Activated naive CD8-positive, alpha-beta T cell treated with anti-CD3 and anti-CD28 coated beads, Interleukin-2, amount 50 U/mL, for 24 hours (primary cell): Measurements from ENCODE around the gene SLCO1B3.

Source experiments
- ATAC-seq: fragments of 150-1000 bp; cut with Tn5 transposase; one replicate; pipeline ENCODE4 v1.10.0; 2021
- DNase-seq: peaks from one replicate; pipeline ENCODE4 v3.0.0; 2021
- H3K27ac Mint-ChIP-seq: one replicate; pipeline ENCODE4 v1.8.0; 2021; ENCODE audit warnings: mild to moderate bottlenecking, mixed read lengths
- H3K27me3 Mint-ChIP-seq: one replicate; pipeline ENCODE4 v1.8.0; 2021; ENCODE audit warnings: mixed read lengths
- H3K36me3 Mint-ChIP-seq: one replicate; pipeline ENCODE4 v1.8.0; 2021; ENCODE audit warnings: low read depth, mixed read lengths
- H3K4me1 Mint-ChIP-seq: one replicate; pipeline ENCODE4 v1.8.0; 2021; ENCODE audit warnings: mixed read lengths
- H3K4me3 Mint-ChIP-seq: one replicate; pipeline ENCODE4 v1.8.0; 2021; ENCODE audit warnings: mild to moderate bottlenecking, moderate library complexity, mixed read lengths
- H3K9me3 Mint-ChIP-seq: one replicate; pipeline ENCODE4 v1.8.0; 2021; ENCODE audit warnings: mixed read lengths

SLCO1B3 gene

DNA sequence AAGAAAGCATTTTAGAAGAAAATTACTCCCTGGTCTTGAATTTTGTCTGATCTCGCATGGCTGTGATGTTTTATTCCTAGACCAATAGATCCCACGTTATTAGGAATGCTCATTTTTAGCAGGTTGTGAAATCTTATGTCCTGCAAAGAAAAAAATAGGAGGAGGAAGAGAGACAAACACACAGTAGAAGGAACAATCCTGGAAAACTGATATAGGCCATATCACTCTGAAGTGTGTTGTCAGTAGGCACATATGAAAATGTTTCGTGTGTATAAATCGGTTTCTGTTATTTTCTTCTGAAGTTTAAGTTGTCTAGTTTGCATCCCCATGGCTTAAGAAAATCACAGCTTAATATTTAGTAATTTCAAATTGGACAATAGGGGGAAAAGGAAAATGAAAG is 12.4 kb downstream of the SLCO1B3 start:
- H3K36me3 Mint-ChIP-seq, result no peaks in the 10 kb centered on the region
- no peak overlapping the region for H3K4me3 Mint-ChIP-seq
- H3K27ac Mint-ChIP-seq, result no peak overlapping the region
- H3K27me3 Mint-ChIP-seq, result no peaks in the 10 kb centered on the region
- ATAC-seq (no peak), DNase-seq (no peak)
- peaks cover 5% of the 10 kb centered on the region for H3K9me3 Mint-ChIP-seq
- H3K4me1 Mint-ChIP-seq, result no peaks in the 10 kb centered on the region

DNA sequence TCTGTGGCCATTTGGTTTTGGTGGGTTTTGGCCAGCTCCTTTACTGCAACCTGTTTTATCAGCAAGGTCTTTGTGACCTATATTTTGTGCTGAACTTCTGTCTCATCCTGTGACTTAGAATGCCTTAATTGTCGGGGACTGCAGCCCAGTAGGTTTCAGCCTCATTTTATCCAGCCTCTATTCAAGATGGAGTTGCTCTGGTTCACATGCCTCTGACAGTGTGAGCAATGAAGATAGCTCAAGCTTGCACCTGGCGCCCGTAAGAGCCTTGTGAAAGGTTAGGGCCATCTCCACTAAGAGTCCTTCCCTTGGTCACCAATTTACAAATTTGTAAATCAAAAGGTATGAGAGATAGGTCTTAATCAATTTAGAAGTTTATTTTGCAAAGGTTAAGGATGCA is 19.4 kb downstream of the SLCO1B3 start:
- Mint-ChIP-seq H3K27ac (no peak overlapping the region), H3K9me3 (no peaks in the 10 kb centered on the region), H3K4me3 (no peak overlapping the region), H3K36me3 (no peaks in the 10 kb centered on the region), H3K4me1 (no peaks in the 10 kb centered on the region), H3K27me3 (no peaks in the 10 kb centered on the region)
- DNase-seq (no peak), ATAC-seq (no peak)

DNA sequence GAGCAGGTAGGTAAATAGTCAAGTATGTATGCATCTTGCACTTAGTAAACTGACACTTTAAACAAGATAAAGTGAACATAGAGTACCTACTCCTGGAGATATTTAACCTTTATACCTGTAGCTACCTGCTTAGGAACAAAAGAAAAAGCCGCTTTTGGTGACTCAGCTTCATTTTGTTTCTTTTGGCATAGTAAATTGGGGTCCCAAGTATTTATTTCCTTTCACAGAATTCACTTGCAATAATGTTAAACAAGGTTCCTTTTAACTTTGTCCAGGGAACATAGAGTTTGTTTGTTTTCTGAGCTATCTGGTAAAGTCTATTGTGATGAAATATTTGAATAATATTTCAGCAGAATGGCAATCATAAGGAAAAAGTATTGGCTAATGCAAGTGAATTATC is 20.0 kb downstream of the SLCO1B3 start:
- H3K27ac Mint-ChIP-seq, result no peak overlapping the region
- no peaks in the 10 kb centered on the region for H3K4me1 Mint-ChIP-seq
- DNase-seq (no peak), ATAC-seq (no peak)
- no peaks in the 10 kb centered on the region for H3K27me3 Mint-ChIP-seq
- peaks cover 3% of the 10 kb centered on the region for H3K9me3 Mint-ChIP-seq
- H3K36me3 Mint-ChIP-seq, result no peaks in the 10 kb centered on the region
- no peak overlapping the region for H3K4me3 Mint-ChIP-seq

DNA sequence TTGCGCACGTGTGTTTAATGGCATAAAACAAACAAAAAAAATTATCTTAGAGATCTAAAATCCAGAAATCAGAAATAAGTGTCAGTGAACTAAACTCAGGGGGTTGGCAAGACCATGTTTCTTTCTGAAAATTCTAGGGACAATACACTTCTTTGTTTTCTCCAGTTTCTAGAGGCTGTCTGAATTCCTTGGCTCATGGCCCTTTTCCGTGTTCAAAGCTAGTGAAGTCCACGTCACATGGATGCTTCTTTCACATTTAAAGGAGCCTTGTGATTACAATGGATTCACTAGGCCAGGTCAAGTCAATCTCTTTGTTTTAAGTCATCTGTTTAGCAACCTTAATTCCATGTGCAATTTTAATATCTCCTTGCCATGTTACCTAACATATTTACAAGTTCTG is 22.4 kb downstream of the SLCO1B3 start:
- H3K36me3 Mint-ChIP-seq, result no peaks in the 10 kb centered on the region
- peaks cover 7% of the 10 kb centered on the region for H3K9me3 Mint-ChIP-seq
- H3K4me3 Mint-ChIP-seq, result no peak overlapping the region
- ATAC-seq (no peak), DNase-seq (no peak)
- no peaks in the 10 kb centered on the region for H3K27me3 Mint-ChIP-seq
- H3K27ac Mint-ChIP-seq, result no peak overlapping the region
- H3K4me1 Mint-ChIP-seq, result no peaks in the 10 kb centered on the region

DNA sequence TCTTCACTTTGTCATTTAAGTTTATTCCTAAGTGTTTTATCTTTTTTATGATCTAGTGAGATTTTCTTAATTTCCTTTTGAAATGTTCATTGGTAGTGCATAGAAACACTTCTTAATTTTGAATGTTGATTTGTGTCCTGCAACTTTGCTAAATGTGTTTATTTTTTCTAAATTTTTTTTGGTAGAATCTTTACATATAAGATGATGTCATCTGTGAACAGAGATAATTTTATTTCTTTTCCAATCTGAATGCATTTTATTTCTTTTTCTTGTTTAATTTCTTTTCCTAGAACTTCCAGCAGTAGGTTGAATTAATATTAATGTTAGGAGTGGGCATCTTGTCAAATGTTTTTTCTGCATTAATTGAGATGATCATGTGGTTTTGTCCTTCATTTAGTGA is 42.1 kb downstream of the SLCO1B3 start:
- DNase-seq, result no peak
- H3K4me3 Mint-ChIP-seq, result no peak overlapping the region
- no peak overlapping the region for H3K27ac Mint-ChIP-seq
- H3K27me3 Mint-ChIP-seq, result no peaks in the 10 kb centered on the region
- no peaks in the 10 kb centered on the region for H3K4me1 Mint-ChIP-seq
- no peaks in the 10 kb centered on the region for H3K36me3 Mint-ChIP-seq
- no peak for ATAC-seq
- peaks cover 12% of the 10 kb centered on the region for H3K9me3 Mint-ChIP-seq

DNA sequence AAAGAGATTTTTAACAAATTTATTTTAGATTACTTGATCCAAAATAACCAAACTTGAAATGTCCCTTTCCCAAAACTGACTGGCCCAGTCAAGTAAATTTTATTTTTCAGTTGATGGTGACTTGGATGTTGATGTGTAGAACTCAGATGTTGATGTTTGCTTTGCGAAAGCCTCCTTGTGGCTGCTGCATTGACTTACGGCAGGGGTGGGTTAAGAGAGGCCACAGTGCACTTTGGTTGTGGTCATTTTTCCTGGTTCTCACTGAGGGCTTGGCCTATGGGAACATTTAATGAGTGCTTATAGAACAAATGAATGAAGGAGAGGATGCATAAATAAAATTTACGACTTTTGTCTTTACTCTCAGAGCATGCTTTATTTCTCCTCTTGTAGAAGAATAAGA is 52.6 kb downstream of the SLCO1B3 start:
- ATAC-seq (no peak), DNase-seq (no peak)
- Mint-ChIP-seq H3K27ac (no peak overlapping the region), H3K36me3 (no peaks in the 10 kb centered on the region), H3K4me1 (no peaks in the 10 kb centered on the region), H3K4me3 (no peak overlapping the region), H3K9me3 (no peaks in the 10 kb centered on the region), H3K27me3 (no peaks in the 10 kb centered on the region)

DNA sequence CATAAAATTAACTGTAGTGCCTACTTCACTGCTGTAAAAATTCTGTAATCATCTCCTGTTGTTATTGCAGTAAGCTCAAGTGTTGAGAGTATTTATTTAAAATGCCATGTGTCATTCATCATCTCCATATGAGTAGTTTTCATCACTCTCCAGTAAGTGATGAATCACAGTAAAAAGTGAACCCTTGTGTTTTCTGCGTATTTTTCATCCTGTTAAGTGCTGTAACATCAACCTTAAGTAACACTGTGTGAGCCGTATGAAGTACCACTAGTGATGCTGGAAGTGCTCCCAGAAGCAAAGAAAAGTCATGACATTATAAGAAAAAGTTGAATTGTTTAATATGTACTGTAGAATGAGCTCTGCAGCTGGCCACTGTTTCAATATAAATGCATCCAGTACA is 55.4 kb downstream of the SLCO1B3 start:
- Mint-ChIP-seq H3K4me3 (no peak overlapping the region), H3K4me1 (no peaks in the 10 kb centered on the region), H3K27ac (no peak overlapping the region), H3K36me3 (no peaks in the 10 kb centered on the region), H3K27me3 (no peaks in the 10 kb centered on the region), H3K9me3 (no peaks in the 10 kb centered on the region)
- DNase-seq (no peak), ATAC-seq (no peak)

DNA sequence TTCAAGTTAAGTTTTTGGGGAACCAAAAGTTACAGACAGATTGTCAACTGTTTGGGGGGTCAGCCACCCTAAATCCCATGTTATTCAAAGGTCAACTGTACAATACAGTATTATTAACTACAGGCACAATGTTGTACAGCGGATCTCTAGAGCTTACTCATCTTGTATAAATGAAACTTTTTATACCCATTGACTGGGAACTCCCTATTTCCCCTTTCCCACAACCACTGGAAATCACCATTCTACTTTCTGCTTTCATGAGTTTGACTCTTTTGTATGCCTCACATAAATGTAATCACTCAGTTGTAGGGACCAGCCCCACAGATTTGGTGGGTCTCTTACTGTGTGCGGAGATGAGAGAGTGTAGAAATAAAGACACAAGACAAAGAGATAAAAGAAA is 57.8 kb downstream of the SLCO1B3 start:
- H3K4me1 Mint-ChIP-seq, result no peaks in the 10 kb centered on the region
- ATAC-seq (no peak), DNase-seq (no peak)
- no peaks in the 10 kb centered on the region for H3K9me3 Mint-ChIP-seq
- H3K27me3 Mint-ChIP-seq, result no peaks in the 10 kb centered on the region
- H3K4me3 Mint-ChIP-seq, result no peak overlapping the region
- no peaks in the 10 kb centered on the region for H3K36me3 Mint-ChIP-seq
- H3K27ac Mint-ChIP-seq, result no peak overlapping the region

DNA sequence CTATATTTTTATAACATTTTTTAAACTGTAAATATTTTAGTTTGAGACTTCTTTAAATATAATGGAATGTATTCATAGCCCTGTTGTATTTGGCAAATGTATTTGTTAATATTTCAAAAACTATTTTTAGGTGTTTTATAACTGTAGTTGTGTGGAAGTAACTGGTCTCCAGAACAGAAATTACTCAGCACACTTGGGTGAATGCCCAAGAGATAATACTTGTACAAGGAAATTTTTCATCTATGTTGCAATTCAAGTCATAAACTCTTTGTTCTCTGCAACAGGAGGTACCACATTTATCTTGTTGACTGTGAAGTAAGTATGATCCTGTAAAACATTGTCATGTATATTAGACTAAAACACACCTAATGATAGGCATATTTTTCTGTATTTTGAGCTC is 72.8 kb downstream of the SLCO1B3 start:
- H3K27ac Mint-ChIP-seq, result no peak overlapping the region
- H3K9me3 Mint-ChIP-seq, result peaks cover 9% of the 10 kb centered on the region
- no peaks in the 10 kb centered on the region for H3K4me1 Mint-ChIP-seq
- no peak overlapping the region for H3K4me3 Mint-ChIP-seq
- DNase-seq, result no peak
- ATAC-seq, result no peak
- H3K27me3 Mint-ChIP-seq, result no peaks in the 10 kb centered on the region
- no peaks in the 10 kb centered on the region for H3K36me3 Mint-ChIP-seq

DNA sequence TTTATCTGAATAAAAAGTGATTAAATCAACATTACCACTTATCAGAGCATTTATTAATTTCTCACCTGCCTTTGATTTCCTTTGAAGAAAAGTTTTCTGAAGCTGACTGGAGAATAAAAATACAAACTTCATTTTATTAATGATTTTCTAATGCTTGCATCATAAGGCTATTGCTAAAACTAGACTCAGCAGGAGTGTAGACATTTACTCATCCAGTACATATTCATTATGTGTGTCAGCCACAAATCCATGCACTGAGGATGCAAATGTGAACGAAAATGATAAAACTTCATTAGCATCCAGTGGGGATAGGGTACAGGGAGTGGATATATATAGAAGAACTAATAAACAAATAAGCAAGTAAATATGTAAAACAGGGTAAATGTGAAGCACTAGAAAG is 74.6 kb downstream of the SLCO1B3 start:
- no peak for DNase-seq
- no peaks in the 10 kb centered on the region for H3K36me3 Mint-ChIP-seq
- ATAC-seq, result no peak
- no peaks in the 10 kb centered on the region for H3K27me3 Mint-ChIP-seq
- no peaks in the 10 kb centered on the region for H3K4me1 Mint-ChIP-seq
- H3K27ac Mint-ChIP-seq, result no peak overlapping the region
- no peak overlapping the region for H3K4me3 Mint-ChIP-seq
- H3K9me3 Mint-ChIP-seq, result peaks cover 15% of the 10 kb centered on the region

DNA sequence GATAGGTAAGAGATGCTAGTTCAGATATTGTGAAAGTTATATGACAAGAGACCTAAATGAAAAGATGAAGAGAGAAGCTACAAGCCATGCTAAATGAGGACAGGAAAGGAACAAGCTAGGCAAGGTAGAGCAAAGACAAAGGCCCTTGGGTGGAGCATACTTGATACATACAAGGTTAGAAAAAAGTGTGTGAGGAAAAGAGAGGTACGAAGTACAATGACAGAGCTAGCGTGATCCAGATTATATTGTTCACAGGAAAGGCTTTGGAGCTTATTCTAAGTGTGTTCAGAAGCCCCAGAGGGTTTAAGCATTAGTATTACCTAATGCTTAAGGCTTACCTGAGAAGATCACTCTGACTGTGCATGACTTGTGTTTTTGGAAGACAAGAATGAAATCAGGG is 75.0 kb downstream of the SLCO1B3 start:
- no peak overlapping the region for H3K27ac Mint-ChIP-seq

DNA sequence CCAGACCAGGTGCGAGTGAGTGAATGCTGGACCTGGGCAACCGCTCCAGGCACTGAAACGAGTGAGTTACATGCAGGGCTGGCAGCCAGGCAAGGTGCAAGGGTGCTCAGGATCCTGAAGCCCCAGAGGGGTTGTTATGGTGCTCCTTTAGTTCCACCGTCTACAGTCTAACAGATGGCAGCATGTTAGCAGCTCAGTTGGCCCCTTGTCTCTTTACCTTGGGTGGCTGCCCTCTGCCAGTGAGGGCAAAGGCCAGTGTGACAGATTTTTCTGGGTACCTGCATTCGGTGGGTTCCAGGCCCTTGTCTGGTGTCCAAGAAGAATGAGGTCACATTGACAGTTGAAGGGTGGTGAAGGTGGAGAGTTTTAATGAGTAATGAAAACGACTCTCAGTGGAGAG is 106.8 kb downstream of the SLCO1B3 start:
- Mint-ChIP-seq H3K9me3 (peaks cover 1% of the 10 kb centered on the region), H3K27ac (no peak overlapping the region), H3K4me1 (no peaks in the 10 kb centered on the region), H3K36me3 (no peaks in the 10 kb centered on the region), H3K27me3 (no peaks in the 10 kb centered on the region), H3K4me3 (no peak overlapping the region)
- no peak for ATAC-seq
- no peak for DNase-seq

More for the DNA sequence above, 75.0 kb downstream of the SLCO1B3 start:
- Mint-ChIP-seq H3K27me3 (no peaks in the 10 kb centered on the region), H3K36me3 (no peaks in the 10 kb centered on the region), H3K4me1 (no peaks in the 10 kb centered on the region), H3K4me3 (no peak overlapping the region), H3K9me3 (peaks cover 15% of the 10 kb centered on the region)
- DNase-seq (no peak), ATAC-seq (no peak)

DNA sequence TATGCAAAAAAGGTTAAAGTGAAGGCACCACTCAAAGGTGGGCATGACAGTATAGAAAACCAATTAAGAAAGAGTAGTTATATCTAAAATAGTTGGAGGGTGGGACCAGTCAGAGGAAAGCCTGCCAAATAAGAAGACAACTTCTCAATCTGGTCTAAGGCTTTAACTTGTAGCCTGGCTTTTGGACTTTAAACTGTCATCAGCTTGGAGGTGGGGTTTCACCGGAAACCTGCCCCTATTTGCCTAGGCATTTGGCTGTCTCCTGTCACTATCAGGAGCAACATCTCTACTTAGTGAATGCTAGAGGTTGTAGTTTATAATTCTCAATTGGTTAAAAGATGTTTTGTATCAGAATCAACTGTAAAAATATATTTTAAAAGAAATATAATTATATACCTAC is 107.3 kb downstream of the SLCO1B3 start:
- no peak for DNase-seq
- no peak for ATAC-seq
- H3K4me1 Mint-ChIP-seq, result no peaks in the 10 kb centered on the region
- H3K27me3 Mint-ChIP-seq, result no peaks in the 10 kb centered on the region
- no peak overlapping the region for H3K27ac Mint-ChIP-seq
- peaks cover 3% of the 10 kb centered on the region for H3K9me3 Mint-ChIP-seq
- H3K4me3 Mint-ChIP-seq, result no peak overlapping the region
- no peaks in the 10 kb centered on the region for H3K36me3 Mint-ChIP-seq

DNA sequence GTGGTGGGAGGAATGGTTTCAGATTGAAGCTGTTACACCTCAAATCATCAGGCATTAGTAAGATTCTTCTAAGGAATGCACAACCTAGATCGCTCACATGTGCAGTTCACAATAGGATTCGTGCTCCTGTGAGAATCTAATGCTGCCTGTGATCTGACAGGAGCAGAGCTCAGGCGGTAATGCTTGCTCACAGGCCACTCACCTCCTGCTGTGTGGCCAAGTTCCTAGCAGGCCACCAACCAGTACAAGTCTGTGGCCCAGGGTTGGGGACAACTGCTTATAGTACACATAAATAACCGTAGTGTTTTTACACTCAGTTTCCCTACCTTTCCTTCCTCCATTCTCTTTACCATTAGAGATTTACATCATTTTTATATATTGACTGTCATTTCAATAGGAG is 121.4 kb downstream of the SLCO1B3 start:
- ATAC-seq, result no peak
- no peak for DNase-seq
- Mint-ChIP-seq H3K9me3 (peaks cover 10% of the 10 kb centered on the region), H3K4me1 (no peaks in the 10 kb centered on the region), H3K36me3 (no peaks in the 10 kb centered on the region), H3K27ac (no peak overlapping the region), H3K4me3 (no peak overlapping the region), H3K27me3 (no peaks in the 10 kb centered on the region)

DNA sequence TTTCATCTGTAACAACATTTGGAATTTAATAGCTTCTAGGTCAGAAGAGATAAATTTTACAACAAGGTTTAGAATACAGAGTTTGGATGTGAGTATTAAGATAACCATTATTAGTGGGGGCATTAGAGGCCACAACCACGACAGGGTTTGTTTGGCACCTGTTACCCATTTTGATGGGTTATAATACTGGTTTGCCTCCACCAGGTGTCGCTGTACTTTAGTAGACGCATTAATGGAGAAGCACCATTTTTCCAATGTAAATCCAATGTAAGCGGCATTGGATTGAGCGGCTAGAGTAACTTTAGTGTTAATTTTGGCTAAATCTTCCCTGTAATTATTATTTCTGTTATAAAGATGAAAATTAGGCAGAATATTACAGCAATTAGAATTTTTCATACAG is 136.2 kb downstream of the SLCO1B3 start:
- DNase-seq (peak; percentile 4), ATAC-seq (no peak)
- no peaks in the 10 kb centered on the region for H3K9me3 Mint-ChIP-seq

DNA sequence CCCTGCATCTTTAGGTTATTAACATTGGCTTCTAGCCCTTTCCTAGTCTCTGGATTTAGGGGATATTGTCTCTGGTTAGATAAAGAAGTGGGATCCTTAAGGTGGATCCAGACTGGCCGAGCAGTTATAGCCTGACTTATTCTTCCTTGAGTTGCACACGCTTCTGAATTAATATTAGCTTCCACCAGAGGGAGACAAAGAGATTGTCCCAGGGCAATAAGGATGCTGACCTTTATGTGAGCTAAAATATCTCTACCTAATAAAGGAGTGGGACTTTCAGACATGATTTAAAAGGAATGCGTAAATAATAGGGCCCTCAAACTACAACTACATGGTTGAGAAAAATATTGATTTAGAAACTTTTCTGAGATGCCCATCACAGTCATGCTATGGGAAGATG is 139.7 kb downstream of the SLCO1B3 start:
- no peaks in the 10 kb centered on the region for H3K4me1 Mint-ChIP-seq
- DNase-seq (no peak), ATAC-seq (no peak)
- no peaks in the 10 kb centered on the region for H3K9me3 Mint-ChIP-seq
- H3K36me3 Mint-ChIP-seq, result no peaks in the 10 kb centered on the region
- H3K27me3 Mint-ChIP-seq, result no peaks in the 10 kb centered on the region
- no peak overlapping the region for H3K27ac Mint-ChIP-seq
- H3K4me3 Mint-ChIP-seq, result no peak overlapping the region

More for the DNA sequence above, 136.2 kb downstream of the SLCO1B3 start:
- H3K27ac Mint-ChIP-seq, result no peak overlapping the region
- no peaks in the 10 kb centered on the region for H3K36me3 Mint-ChIP-seq
- H3K4me1 Mint-ChIP-seq, result no peaks in the 10 kb centered on the region
- no peaks in the 10 kb centered on the region for H3K27me3 Mint-ChIP-seq
- no peak overlapping the region for H3K4me3 Mint-ChIP-seq
